T47D (cell line): ENCODE data around the gene KIF18B.

Experiments used
- DNase-seq, 2 experiments: peaks; one replicate each; pipeline versions ENCODE4 v3.0.0 to v3.0.0-alpha.2; 2011 to 2012; ENCODE audit warnings: low read depth in 1 of 2, low spot score in 1 of 2
- JUND ChIP-seq: IDR thresholded peaks from 2 replicates; pipeline ENCODE4 v1.6.1; 2012; ENCODE audit warnings: low read depth
- in situ Hi-C: cut with HindIII; loops from 2 replicates; pipeline ENCODE4 v1.10.0; 2016; ENCODE audit warnings: low sequenced_read_pairs, low pct_unique_long_range_greater_than_20kb

KIF18B gene

DNA sequence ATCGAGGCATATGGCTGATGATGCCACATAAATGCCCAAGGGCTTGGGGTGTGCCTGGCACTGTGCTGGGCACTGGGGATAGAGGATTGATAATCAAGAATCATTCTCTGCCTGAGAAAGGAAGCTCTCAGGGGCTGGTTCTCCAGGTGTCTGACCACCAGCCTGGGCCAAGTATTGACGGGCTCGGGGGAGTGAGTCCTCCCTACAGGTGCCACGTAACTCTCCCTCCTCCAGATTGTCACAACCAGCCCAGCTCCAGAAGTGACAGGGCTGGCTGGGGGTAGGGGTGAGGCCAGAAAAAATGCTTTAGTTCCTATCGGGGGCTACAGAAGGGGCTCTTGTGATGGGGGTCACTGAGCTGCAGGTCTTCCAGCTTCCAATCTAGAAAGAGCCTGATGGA, 31.2 kb upstream of the KIF18B start:
- DNase-seq: no peak
- TF ChIP-seq JUND: no peak
- in situ Hi-C loops: no loop called here

DNA sequence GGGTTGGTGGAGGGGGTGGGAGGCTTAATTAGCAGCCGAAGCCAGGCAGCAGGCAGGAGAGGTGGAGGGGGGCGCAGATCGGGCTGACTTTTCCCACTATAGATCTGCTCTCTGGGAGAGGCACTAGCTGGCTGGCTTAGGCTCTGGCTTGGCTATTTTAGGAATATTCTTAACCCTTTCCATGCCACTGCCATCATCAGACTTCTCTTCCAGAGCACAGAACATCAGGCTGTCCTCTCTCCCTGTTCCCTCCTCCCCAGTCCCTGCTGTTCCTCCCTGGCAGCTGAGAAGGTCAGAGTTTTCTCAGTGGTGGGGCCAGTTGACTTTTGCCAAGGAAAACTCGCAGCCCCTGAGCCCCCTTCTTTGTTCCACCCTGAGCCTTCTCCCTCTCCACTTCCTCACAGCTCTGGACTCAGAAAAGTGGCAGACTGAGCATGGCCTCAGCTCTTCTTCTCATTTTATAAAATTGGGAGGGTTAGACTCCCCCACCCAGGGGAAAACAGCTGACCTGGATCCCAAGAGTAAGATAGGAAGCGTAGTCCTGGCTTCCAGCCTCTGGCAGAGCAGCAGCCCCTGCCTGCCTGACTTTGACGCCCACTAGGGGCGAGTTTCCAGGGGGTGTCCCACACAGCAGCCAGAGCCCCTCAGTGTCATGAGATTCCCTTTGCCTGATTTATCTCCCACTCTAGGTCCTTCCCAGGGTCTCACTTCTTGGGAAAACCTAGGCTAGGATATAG, 30.4 kb upstream of the KIF18B start:
- in situ Hi-C loops: no loop called here
- no peak for TF ChIP-seq JUND
- DNase-seq: no peak

DNA sequence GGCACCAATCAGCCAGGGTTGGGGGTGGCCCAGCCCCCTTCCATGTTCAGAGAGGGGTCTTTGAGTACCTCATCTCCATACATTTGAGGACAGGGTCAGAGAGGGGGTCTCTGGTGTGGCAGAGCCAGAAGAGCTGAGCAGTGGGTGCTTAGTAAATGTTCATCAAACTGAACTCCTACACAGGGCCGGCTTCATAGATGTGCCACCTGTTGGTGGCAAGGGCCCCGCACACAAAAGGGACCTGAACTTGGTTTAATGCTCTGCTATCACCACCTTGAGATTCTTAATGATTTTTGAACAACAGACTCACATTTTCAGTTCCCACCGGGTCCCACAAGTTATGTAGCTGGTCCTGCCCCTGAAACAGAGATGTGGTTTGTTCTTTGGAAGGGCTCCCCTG, 29.5 kb upstream of the KIF18B start:
- in situ Hi-C loops: no loop called here
- peak in 1 of 2 experiments; percentile 45 for DNase-seq
- no peak for TF ChIP-seq JUND

DNA sequence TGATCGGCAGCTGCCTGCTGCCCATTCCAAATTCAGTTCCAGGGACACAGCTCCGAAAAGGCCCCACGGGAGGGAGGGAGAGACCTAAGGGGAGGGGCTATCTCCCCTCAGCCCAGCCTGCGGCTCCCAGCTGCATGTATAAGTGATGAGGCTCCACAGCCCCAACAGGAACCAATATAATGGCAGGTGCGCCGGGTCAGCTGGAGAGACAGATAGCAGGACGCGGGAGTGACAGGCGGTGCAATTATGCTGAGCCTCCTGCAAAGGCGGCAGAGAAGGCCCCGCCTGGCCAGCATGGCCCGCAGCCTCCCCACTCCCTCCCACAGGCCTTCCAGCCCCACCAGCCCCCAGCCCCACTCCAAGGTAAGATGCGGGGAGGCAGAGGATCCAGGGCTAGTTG, 28.6 kb upstream of the KIF18B start:
- in situ Hi-C loops: no loop called here

GRCh38 chr17:44972953-44973352, 25.4 kb upstream of the KIF18B start:
- no peak for TF ChIP-seq JUND
- in situ Hi-C loops: no loop called here
- no peak for DNase-seq

More for the DNA sequence above, 28.6 kb upstream of the KIF18B start:
- DNase-seq: no peak
- TF ChIP-seq JUND: no peak

- in situ Hi-C loops: no loop called here
Measured at GRCh38 chr17:44971776-44972483, 24.4 kb upstream of the KIF18B start.

DNA sequence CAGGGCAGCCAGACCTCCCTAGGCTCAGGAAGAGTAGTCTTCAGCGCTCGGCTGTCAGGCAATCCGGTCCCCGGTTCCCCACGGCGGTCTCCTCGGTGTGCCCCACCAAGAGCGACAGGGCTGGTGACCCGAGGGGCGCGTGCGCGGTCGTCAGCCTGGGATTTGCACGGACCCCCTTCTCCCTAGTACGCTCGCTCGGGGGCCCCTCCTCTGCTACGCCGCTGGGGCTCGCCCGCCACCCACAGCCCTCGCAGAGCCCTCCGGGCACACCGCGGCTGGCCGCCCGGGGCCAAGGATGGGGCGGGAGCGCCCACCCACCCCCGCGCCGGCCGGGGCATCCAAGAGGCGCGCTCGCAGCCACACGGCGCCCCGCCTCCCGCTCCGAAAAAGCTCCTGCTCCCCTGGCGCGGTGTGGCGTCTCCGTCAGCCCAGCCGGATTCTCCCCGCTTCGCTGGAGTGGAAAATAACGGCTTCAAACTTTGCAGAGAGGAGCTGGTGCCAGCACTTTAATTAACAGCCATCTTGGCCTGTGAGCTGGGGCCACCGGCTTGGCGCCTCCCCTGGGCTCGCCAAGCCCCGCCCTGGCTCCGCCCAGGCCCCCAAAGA, 22.7 kb upstream of the KIF18B start:
- no peak for TF ChIP-seq JUND
- in situ Hi-C loops: no loop called here
- peak in 1 of 2 experiments; percentile 20 for DNase-seq

More at GRCh38 chr17:44971776-44972483, 24.4 kb upstream of the KIF18B start:
- no peak for TF ChIP-seq JUND
- DNase-seq: no peak

- TF ChIP-seq JUND: no peak
- in situ Hi-C loops: no loop called here
Measured at GRCh38 chr17:44969144-44969780, 21.7 kb upstream of the KIF18B start.

GRCh38 chr17:44968225-44969143, 20.9 kb upstream of the KIF18B start, which contains the start of gene C1QL1:
TSS of gene C1QL1 (minus strand) at chr17:44968303. CDS start at chr17:44968048, 255 bp downstream.
- in situ Hi-C loops: no loop called here
- no peak for TF ChIP-seq JUND
- DNase-seq: peak; percentile 97 to 100

More at GRCh38 chr17:44969144-44969780, 21.7 kb upstream of the KIF18B start:
- no peak for DNase-seq

DNA sequence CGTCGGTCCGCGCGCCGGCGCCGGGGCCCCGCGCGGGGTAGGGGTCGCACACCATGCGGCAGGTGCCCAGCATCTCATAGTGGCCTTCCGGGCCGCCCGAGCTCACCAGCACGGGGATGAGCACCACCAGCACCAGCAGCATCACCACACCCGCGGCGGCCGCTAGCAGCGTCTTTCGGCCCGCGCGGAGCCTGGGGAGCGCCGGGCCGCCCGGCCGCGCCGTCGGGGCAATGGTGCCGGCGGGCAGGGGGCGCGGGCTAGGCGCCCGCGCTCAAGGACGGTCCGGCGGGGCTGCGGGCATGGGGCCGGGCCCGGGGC, 20.3 kb upstream of the KIF18B start:
- no peak for DNase-seq
- TF ChIP-seq JUND: no peak
- in situ Hi-C loops: no loop called here

DNA sequence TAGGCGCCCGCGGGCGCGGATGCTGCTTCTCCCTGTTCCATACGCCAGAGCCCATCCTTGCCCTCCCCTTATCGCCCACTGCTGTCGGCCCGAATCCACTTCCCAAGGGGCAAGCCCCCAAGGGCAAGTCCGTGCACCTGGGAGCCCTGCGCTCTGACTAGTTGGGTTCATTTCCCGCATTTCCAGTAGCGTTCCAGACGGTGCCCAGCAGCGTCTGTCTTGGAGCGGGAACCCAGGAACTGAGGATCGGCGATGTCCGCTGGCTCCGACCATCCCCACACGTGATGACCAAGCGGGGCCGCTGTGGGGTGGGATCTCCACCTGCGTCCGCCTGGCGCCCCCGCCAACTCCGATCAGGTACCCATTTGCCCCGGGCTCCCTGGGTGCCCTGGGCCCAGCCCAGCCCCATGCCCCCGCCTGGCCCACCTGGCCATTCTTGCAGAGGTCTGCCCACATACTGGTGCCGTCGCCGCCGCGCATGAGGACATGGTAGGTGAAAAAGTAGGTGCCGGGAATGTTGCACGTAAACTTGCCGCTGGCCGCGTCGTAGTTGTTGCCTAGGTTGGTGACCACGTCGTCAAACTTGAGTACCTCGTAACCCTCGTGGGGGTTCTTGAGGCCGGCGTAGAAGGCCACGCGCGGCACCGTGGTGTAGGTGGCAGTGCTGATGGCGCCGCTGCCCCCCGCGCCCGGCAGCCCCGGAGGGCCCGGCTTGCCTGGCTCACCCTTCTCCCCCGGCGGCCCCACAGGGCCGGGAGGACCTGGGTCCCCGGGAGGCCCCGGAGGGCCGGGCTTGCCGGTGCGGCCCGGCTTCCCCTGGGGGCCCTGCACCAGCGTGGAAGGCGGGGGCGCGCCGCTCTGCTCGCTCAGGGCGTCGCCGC, 19.7 kb upstream of the KIF18B start:
- no peak for TF ChIP-seq JUND
- no peak for DNase-seq
- in situ Hi-C loops: no loop called here
